AG09309 (cell line): ENCODE measurements around the gene USP34.
A peak's percentile ranks its signal among the peaks of the same experiment; 100 is the strongest.

Source experiments
- DNase-seq: peaks from one replicate; pipeline ENCODE4 v3.0.0-alpha.2; 2010; ENCODE audit warnings: low read depth
- H3K4me3 ChIP-seq: 2 replicates; pipeline ENCODE4 v1.5.1; 2011; ENCODE audit warnings: mild to moderate bottlenecking, low read depth, low read length, moderate library complexity; ENCODE audit not compliant: control insufficient read depth
- TF ChIP-seq, protein P1 (sequence below): IDR thresholded peaks from 2 replicates; pipeline ENCODE4 v1.5.1; 2011; ENCODE audit warnings: mild to moderate bottlenecking, low read depth, low read length, inconsistent platforms; ENCODE audit not compliant: insufficient read depth, control insufficient read depth; ENCODE audit errors: missing control alignments

The USP34 gene

DNA sequence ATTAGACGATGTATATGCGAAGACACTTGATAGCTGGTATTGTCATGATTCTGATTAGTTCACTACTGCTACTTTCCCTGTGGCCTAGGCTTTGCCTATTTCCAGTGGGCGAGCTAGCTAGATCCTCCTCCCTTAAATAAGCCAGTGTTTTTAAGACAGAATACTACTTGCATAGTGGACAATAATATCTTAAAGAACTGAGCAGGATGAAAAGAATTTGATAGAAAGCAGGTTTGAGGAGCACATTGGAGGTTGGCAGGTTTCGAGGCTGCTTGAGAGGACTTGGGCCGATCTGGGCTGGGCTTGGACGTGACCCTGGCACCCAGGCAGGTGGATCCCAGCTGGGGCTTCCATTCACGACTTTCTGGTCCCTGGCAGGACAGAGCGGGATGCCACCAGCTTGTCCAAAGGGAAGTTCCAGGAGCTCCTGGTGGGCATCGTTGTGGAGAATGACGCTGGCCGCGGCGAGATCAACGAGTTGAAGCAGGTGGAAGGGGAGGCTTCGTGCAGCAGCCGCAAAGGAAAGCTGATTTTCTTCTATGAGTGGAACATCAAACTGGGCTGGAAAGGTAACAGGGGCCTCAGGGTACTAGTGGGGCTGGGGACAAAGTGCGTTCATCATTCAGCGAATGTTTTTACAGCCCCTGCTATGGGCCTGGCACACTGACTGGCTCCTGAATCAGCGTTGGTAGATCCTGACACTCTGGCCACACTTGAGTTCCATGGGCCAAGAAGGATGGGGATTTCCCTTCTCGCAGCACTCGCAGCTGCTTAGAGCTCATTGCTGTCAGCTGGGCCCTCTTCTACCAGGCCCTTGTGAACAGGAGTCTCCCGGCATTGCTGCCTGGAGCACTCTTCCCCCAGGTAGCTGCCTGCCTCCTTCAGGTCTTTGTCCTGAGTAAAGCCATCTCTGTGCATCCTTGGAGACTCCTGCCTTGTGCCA lies 292.0 kb downstream of the USP34 start:
- TF ChIP-seq, protein P1, sequence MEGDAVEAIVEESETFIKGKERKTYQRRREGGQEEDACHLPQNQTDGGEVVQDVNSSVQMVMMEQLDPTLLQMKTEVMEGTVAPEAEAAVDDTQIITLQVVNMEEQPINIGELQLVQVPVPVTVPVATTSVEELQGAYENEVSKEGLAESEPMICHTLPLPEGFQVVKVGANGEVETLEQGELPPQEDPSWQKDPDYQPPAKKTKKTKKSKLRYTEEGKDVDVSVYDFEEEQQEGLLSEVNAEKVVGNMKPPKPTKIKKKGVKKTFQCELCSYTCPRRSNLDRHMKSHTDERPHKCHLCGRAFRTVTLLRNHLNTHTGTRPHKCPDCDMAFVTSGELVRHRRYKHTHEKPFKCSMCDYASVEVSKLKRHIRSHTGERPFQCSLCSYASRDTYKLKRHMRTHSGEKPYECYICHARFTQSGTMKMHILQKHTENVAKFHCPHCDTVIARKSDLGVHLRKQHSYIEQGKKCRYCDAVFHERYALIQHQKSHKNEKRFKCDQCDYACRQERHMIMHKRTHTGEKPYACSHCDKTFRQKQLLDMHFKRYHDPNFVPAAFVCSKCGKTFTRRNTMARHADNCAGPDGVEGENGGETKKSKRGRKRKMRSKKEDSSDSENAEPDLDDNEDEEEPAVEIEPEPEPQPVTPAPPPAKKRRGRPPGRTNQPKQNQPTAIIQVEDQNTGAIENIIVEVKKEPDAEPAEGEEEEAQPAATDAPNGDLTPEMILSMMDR: no peak
- H3K4me3 ChIP-seq: peak overlapping the region; percentile 22
- DNase-seq: no peak

DNA sequence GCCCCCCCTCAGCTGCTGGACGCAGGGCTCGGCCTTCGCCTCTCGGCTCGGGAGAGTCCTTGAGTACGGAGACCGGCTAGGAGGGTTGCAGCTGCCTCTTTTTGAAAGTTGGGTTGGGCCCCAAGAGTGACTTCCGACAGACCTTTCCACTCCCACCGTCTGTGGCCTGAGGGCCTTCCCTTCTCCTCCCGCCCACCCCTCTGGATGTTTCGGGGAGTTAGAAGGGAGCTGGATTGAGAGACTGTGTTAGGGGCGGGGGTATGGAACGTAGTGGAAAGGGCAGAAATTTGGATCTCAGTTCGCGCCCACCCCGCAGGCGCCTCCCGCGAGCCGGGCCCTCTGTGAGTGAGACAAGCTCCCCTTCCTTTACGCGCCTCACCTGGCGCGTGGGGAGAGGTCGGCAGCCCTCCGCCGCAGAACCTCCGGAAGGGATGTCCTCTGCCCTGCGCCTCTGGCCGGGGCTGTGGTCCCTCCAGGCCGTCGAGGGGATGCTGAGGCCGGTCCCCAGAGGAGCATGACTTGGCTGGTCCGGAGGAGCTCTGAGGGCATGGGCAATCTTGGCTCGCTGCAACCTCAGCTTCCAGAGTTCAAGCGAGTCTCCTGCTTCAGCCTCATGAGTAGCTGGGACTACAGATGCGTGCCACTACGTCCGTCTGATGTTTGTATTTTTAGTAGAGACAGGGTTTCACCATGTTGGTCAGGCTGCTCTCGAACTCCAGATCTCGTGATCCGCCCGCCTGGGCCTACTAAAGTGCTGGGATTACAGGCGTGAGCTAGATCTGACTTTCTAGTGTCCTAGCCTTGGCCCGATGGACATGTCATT lies 292.9 kb downstream of the USP34 start:
- no peak for DNase-seq
- TF ChIP-seq, protein P1: no peak
- H3K4me3 ChIP-seq: peak overlapping the region; percentile 69

DNA sequence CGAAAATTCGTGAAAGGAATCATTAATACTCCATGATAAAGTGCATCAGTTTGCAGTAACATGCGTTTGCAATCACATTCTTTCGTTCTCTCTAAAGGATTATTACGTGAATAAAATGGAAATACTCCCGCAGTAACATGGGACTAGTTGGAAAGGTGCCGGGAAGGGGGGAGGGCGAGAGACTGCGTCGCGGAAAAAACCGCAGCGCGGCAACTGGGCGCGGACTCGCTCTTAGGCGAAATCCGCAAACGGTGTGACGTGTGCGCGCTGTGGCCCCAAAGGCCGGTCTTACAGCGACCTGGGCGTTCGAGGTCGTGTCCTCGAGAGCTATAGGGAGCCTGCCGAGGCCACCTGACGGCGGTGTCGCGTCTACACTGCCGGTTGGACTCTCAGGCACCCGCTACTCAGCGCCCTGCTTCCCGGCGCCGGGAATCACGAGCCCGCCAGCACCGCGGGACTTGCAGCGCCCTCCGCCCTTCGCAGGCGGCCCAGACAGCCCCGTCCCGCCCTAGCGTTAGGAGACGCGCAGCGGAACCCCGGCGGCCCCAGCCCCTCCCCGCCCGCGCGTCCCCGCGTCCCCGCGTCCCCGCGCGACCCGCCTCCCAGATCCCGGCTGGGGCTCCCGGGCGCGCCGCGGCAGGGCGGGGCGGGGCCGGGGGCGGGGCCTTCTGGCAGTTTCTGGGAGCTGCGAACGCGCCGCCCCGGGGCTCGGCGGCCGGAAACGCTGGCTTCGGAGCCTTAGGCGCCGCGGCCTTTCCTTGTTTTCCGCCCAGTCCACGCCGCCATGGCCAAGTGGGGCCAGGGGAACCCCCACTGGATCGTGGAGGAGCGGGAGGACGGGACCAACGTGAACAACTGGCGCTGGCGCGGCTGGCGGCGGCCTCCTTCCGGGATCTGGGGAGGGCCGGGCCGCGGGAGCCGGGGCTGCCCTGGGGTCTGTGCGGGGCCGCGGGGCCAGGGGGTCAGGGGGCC lies 293.8 kb downstream of the USP34 start:
- TF ChIP-seq, protein P1: no peak
- H3K4me3 ChIP-seq: peak overlapping the region; percentile 70
- peak; percentile 64 for DNase-seq

DNA sequence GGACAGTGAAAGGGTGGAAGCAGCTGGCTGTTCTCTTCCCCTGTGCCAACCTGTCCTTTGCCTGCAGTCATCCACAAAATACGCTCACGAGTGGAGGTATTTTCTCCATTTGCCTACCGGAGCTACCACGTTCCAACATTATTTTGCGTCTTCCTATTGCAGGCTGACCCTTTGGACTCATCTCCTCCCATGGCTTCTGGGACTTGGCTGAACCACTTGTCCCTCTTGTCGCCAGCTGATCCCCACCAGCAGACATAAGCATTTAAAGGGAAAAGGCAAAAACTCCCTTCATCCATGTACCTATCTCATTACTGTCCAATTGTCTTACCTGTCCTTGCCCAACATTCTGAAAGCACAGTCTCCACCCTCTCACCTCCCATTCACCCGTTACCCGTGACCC lies 295.9 kb downstream of the USP34 start:
- no peak for DNase-seq
- TF ChIP-seq, protein P1: no peak
- no peak overlapping the region for H3K4me3 ChIP-seq

DNA sequence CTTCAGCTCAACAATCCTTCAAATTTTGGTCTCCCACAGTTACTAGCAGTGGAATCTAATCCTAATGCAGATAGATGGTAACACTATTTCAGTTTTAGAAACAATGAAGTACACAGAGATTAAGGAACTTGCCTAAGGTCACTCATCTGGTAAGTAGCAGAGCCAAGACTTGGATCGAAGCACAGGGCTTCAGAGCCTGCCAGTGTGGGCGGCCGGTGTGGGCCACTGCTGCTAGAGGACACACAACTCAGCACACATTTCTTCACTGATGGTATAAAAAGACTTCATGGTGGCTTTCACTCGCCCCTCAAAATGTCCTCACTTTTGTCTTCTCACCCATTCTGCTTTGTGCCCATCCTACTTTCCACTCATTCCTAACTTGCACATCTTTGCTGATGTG lies 297.8 kb downstream of the USP34 start:
- no peak for DNase-seq
- no peak overlapping the region for H3K4me3 ChIP-seq
- TF ChIP-seq, protein P1: no peak

DNA sequence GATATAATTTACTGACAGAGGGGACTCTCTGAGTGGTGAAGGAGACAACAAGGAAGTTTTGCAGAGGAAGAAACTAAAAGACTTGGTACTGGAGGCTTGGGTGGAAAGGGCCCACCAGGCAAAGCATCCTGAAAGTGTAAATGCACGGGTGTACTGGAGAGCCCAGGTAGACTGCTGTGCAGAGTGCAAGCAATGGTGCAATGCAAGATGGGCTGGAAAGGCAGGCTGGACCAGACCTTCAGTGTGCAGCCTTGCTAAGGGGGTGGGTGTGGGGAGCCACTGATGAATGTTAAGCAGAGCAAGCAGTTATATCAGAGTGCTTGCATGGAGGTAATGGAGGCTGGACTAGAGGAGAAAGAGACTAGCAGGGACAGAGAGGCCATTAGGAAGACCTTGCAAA lies 298.2 kb downstream of the USP34 start:
- no peak overlapping the region for H3K4me3 ChIP-seq
- TF ChIP-seq, protein P1: no peak
- no peak for DNase-seq
